ENCODE results near the gene ASIC4. TPM values are rescaled to one million over a fixed set of nuclear protein-coding genes. Genes with fewer than 3 reads are reported as not detected.
A peak's percentile ranks its signal among the peaks of the same experiment; 100 is the strongest.

The ASIC4 gene
- total RNA-seq, 4 donors from 2014 or later: not detected

DNA sequence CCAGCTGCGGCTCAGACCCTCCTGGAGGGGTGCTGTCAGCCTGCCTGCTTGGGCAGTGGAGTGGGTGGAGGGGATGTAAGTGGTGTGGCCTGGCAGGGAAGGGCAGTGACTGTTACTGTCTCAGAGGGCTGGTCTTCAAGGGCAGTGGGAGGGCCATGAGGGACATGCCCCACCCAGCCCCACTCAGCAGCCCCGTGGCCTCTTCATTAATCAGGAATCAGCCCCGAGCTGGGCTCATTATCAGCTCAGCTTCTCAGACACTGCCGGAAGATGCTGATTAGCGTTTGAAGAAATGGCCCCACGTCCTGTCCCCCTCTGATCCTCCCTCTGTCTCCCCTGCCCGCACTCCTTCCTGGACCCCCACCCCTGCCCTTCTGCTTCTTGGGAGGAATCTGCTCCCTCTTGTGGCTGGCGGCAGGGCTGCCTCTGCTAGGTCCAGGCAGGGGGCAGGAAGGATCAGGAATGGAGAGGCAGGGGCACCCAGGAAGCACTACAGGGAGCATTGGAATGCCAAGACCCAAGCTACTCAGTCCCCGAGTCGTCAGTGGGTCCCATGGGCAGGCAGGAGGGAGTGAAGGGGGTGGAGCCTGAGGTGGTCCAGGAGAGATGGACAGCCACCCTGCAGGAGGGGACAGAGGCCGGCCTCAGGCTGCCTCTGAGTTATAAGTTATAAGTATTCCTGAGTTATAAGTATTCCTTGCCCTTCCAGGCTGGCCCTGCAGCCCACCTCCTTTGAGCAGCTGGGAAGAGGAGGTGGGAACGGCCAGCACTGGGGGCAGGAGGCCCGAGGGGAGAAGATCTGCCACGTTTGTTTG lies 7.0 kb downstream of the ASIC4 start:
- intact Hi-C loops (cut with DNase I): no loop called here

DNA sequence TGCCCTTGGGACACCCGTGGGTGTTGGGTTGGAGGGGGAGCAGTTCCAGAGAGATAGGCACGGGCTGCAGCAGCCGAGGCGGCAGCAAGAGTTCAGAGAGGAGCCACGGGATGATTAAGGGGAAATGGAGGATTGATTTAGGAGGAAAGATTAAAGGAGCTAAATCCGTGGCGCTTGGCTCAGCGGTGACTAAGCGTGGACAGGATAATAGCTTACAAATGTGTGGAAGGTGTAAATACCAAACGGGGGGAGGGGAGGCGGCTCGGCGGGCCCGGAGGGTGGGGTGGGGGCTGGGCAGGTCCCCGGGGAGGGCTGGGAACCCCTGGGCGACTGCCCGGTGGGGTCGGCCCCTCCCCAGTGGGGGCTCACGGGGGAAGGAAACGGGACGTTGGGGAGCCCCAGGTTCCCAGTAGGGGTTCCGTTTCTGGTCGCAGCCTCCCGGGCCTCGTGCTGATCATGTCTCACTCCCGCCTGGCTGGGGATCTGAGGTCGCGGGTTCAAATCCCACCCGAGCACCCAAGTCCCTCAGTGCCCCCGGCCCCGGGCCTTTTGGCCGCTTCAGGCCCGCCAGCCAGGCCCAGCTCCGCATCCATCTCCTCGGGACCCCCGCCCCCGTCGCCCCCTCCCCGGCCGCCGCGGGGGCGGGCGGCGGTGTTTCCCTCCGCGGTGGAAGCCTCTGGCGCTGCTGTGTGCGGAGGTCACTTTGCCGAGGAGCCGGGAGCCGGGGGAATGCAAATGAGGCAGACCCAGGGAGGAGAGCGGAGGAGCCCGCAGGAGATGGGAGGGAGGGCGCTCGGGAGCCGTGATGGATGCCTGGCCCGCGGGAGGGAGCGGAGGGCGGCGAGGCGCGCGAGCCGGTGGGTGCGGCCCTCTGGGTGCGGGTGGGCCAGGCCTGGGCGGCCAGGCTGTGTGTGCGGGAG lies 8.1 kb downstream of the ASIC4 start:
- Histone ChIP-seq H3K27me3 (peaks cover 0 to 57% (median 3%) of the 10 kb centered on the region in 4 donors), H3K4me3 (peak overlapping the region; percentile 48 to 57 (median 52)), H3K9me3 (no peaks in the 10 kb centered on the region), H3K27ac (replicated peaks in 1 of 4) (peak overlapping the region; percentile 81 to 89 (median 87)), H3K36me3 (no peaks in the 10 kb centered on the region), H3K4me1 (peaks cover 27 to 40% (median 33%) of the 10 kb centered on the region in 4 donors)
- WGBS: 10% methylated on average over 14 of the region's 70 CpGs
- intact Hi-C loops (cut with DNase I): no loop called here
- TF ChIP-seq, protein P1, sequence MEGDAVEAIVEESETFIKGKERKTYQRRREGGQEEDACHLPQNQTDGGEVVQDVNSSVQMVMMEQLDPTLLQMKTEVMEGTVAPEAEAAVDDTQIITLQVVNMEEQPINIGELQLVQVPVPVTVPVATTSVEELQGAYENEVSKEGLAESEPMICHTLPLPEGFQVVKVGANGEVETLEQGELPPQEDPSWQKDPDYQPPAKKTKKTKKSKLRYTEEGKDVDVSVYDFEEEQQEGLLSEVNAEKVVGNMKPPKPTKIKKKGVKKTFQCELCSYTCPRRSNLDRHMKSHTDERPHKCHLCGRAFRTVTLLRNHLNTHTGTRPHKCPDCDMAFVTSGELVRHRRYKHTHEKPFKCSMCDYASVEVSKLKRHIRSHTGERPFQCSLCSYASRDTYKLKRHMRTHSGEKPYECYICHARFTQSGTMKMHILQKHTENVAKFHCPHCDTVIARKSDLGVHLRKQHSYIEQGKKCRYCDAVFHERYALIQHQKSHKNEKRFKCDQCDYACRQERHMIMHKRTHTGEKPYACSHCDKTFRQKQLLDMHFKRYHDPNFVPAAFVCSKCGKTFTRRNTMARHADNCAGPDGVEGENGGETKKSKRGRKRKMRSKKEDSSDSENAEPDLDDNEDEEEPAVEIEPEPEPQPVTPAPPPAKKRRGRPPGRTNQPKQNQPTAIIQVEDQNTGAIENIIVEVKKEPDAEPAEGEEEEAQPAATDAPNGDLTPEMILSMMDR (IDR thresholded peaks at IDR 0.05): no peak
- TF ChIP-seq EP300 (IDR thresholded peaks at IDR 0.05) (no peak), POLR2A (IDR thresholded peaks at IDR 0.05; ENCODE audit: low read depth) (no peak), POLR2AphosphoS5 (IDR thresholded peaks at IDR 0.05) (no peak)
- DNase-seq (ENCODE audit: extremely low spot score): no peak

More for the DNA sequence above, 7.0 kb downstream of the ASIC4 start:
- peaks cover 0 to 53% (median 3%) of the 10 kb centered on the region in 4 donors for H3K27me3 ChIP-seq
- peak overlapping the region; percentile 81 to 89 (median 87) for H3K27ac ChIP-seq (replicated peaks in 1 of 4)
- H3K4me3 ChIP-seq: no peak overlapping the region
- H3K4me1 ChIP-seq: peaks cover 27 to 32% (median 29%) of the 10 kb centered on the region in 4 donors
- H3K36me3 ChIP-seq: no peaks in the 10 kb centered on the region
- no peak for TF ChIP-seq POLR2AphosphoS5 (IDR thresholded peaks at IDR 0.05)
- TF ChIP-seq, protein P1 (IDR thresholded peaks at IDR 0.05): peak; percentile 62 to 87 (median 82)
- no peak for TF ChIP-seq POLR2A (IDR thresholded peaks at IDR 0.05; ENCODE audit: low read depth)
- no peaks in the 10 kb centered on the region for H3K9me3 ChIP-seq
- no peak for DNase-seq (ENCODE audit: extremely low spot score)
- WGBS: 31% methylated on average over 14 of the region's 14 CpGs

DNA sequence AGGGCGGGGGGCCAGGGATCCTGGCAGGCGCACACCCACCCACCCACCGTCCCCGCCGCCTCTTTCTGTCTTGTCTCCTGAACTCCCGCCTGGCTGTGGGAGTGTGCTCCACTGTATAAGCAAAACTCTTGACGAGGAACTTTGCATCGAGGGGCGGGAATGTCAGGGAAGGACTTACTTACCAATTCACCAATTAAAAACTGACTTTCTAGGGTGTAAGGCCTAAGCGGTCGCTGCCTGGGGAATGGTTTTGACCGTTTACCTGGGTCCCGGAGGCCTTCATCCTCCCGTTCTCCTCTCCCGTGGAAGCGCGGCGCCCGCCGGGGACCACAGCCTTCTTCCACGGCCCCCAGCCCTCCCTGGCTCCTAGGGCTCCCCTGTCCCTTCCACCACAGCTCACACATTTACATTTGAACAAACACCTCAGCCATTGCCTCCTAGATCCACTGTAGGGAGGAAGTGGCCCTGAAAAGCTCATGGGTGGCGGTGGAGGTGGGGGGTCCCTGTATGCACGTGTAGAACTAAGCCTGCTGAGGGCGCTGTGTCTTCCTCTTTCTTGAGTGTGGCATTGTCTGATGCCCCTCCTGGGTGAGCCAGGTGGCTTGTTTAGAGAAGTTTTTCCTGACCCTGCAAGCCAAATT lies 8.9 kb downstream of the ASIC4 start:
- 29% methylated on average over 23 of the region's 24 CpGs for WGBS
- H3K4me1 ChIP-seq: peaks cover 27 to 40% (median 33%) of the 10 kb centered on the region in 4 donors
- intact Hi-C loops (cut with DNase I): no loop called here
- H3K9me3 ChIP-seq: no peaks in the 10 kb centered on the region
- H3K27me3 ChIP-seq: peaks cover 0 to 63% (median 3%) of the 10 kb centered on the region in 4 donors
- H3K27ac ChIP-seq (replicated peaks in 1 of 4): peak overlapping the region; percentile 81 to 89 (median 87)
- peak overlapping the region; percentile 48 to 57 (median 52) for H3K4me3 ChIP-seq
- no peaks in the 10 kb centered on the region for H3K36me3 ChIP-seq
- DNase-seq (ENCODE audit: extremely low spot score): no peak
- TF ChIP-seq POLR2A (IDR thresholded peaks at IDR 0.05; ENCODE audit: low read depth): no peak
- TF ChIP-seq POLR2AphosphoS5 (IDR thresholded peaks at IDR 0.05): peak in 1 of 2 donors; percentile 50

DNA sequence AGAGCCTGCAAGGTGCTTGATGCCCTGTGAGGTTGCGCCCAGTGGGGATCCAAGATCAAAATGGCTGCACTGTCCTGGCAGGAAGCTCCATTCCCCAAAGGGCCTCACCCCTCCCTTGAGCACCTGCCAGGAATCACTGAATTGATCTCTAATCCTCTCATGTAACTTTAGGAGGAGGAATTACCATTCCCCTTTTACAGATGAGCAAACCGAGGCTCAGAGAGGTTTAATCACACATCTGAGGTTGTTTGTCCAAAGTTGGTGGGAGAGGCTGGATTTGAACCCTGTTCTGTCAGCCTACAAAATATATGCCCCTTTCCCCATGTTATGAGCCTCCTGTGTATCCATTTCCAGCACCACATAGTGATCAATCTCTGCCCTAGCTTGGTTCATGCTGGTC lies 10.5 kb downstream of the ASIC4 start:
- peaks cover 0 to 69% (median 3%) of the 10 kb centered on the region in 4 donors for H3K27me3 ChIP-seq
- H3K4me3 ChIP-seq: no peak overlapping the region
- H3K4me1 ChIP-seq: peaks cover 28 to 44% (median 37%) of the 10 kb centered on the region in 4 donors
- WGBS: 95% methylated on average over 2 of the region's 2 CpGs
- intact Hi-C loops (cut with DNase I): no loop called here
- H3K27ac ChIP-seq (replicated peaks in 1 of 4): no peak overlapping the region
- no peaks in the 10 kb centered on the region for H3K9me3 ChIP-seq
- no peak for TF ChIP-seq POLR2AphosphoS5 (IDR thresholded peaks at IDR 0.05)
- TF ChIP-seq EP300 (IDR thresholded peaks at IDR 0.05): no peak
- TF ChIP-seq, protein P1 (IDR thresholded peaks at IDR 0.05): no peak
- TF ChIP-seq POLR2A (IDR thresholded peaks at IDR 0.05; ENCODE audit: low read depth): no peak
- DNase-seq (ENCODE audit: extremely low spot score): no peak
- no peaks in the 10 kb centered on the region for H3K36me3 ChIP-seq

All from esophagus muscularis mucosa (tissue), 4 donors.